22Rv1 (cell line): Measurements from ENCODE around the gene NXPH2.

Experiments used
- CTCF ChIP-seq: fragments of 450-650 bp; IDR thresholded peaks from 2 replicates; pipeline ENCODE4 v1.5.1; 2017; ENCODE audit warnings: mild to moderate bottlenecking
- ZFX ChIP-seq: fragments of 450-650 bp; IDR thresholded peaks from 2 replicates; pipeline ENCODE4 v1.6.1; 2017; ENCODE audit warnings: antibody characterized with exemption, borderline replicate concordance

GRCh38 chr2:138711812-138712211, 68.4 kb downstream of the NXPH2 start:
- TF ChIP-seq CTCF = no peak
- no peak for TF ChIP-seq ZFX
